Stomach smooth muscle (tissue), 2 donors: ENCODE data around the gene MALRD1.

Source experiments
- H3K27ac ChIP-seq: one replicate; pipeline ENCODE4 v1.7.0; 2013; ENCODE audit warnings: mild to moderate bottlenecking, low read length, inconsistent platforms
- H3K27me3 ChIP-seq, 2 donors: one replicate each; pipeline ENCODE4 v1.7.0; 2013; ENCODE audit warnings: low read length in 2 of 2; ENCODE audit not compliant: insufficient read depth in 2 of 2, control insufficient read depth in 1 of 2
- H3K36me3 ChIP-seq, 2 donors: one replicate each; pipeline ENCODE4 v1.7.0; 2013; ENCODE audit warnings: low read length in 2 of 2; ENCODE audit not compliant: control insufficient read depth in 2 of 2, insufficient read depth in 2 of 2
- H3K4me1 ChIP-seq: one replicate; pipeline ENCODE4 v1.7.0; 2013; ENCODE audit warnings: low read length; ENCODE audit not compliant: control insufficient read depth, insufficient read depth
- H3K4me3 ChIP-seq, 2 donors: one replicate each; pipeline ENCODE4 v1.7.0; 2013; ENCODE audit warnings: low read length in 2 of 2
- H3K9ac ChIP-seq, 2 donors: one replicate each; pipeline ENCODE4 v1.7.0; 2013; ENCODE audit warnings: low read length in 2 of 2, mild to moderate bottlenecking in 1 of 2
- H3K9me3 ChIP-seq, 2 donors: one replicate each; pipeline ENCODE4 v1.7.0; 2013; ENCODE audit warnings: low read length in 2 of 2; ENCODE audit not compliant: control insufficient read depth in 2 of 2
- donor health status: healthy.
- donor health status: Pancreatic carcinoma.

The MALRD1 gene

DNA sequence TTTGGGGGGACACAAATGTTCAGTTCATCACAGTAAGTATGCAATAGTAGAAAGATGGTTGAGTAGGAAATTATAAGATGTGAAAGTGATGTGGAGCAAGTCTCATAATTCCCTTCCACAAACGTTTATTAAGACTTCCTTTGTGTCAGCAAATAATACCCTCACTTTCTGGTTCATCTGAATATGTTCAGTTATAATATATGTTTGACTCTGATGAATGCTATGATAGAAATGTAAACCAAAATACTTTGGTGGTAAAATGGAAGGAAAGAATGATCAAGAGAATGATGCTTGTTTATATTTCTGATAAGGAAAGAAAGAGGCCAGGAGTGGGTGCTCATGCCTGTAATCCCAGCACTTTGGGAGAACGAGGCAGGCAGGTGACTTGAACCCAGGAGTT, 655.9 kb downstream of the MALRD1 start:
- no peaks in the 10 kb centered on the region for H3K4me1 ChIP-seq
- no peak overlapping the region for H3K27ac ChIP-seq
- no peak overlapping the region for H3K9ac ChIP-seq
- no peaks in the 10 kb centered on the region for H3K9me3 ChIP-seq
- no peaks in the 10 kb centered on the region for H3K36me3 ChIP-seq
- H3K27me3 ChIP-seq: no peaks in the 10 kb centered on the region
- H3K4me3 ChIP-seq: no peak overlapping the region

DNA sequence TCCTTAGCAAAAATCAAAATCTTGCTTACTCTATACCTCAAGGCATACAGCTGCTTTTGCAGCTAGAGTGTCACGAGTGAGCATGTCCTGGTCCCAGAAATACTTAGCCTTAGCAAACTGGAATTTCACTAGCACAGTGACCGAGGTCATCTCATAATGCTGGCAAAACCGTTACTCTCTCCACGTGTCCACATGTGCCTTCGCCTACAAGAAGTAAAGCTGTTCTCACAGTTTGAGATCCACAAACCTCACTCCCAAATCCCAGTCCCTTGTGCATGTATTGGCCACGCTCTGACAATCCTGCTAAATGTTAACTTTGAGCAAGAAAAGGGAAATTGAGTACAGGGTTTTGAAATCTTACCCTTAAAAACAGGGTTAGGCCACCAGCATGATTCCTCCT, 656.6 kb downstream of the MALRD1 start:
- H3K4me1 ChIP-seq: no peaks in the 10 kb centered on the region
- H3K9me3 ChIP-seq: no peaks in the 10 kb centered on the region
- H3K4me3 ChIP-seq: no peak overlapping the region
- no peaks in the 10 kb centered on the region for H3K36me3 ChIP-seq
- no peak overlapping the region for H3K27ac ChIP-seq
- no peak overlapping the region for H3K9ac ChIP-seq
- H3K27me3 ChIP-seq: no peaks in the 10 kb centered on the region

DNA sequence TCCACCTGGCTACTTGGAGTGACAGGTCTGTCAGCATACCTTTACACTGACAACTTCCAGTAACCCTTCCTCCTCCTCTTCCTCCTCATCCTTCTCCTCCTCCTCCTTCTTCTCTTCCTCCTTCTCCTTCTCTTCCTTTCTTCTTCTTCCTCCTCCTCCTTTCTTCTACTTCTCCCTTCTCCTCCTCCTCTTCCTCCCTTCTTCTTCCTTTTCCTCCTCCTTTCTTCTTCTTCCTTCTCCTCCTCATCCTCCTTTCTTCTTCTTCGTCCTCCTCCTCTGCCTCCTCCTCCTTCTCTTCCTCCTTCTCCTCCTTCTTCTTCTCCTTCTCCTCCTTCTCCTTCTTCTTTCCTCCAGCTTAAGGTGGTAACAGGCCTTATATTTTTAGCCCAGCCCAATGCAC, 658.3 kb downstream of the MALRD1 start:
- H3K9me3 ChIP-seq: no peaks in the 10 kb centered on the region
- no peak overlapping the region for H3K9ac ChIP-seq
- no peaks in the 10 kb centered on the region for H3K36me3 ChIP-seq
- no peak overlapping the region for H3K27ac ChIP-seq
- no peaks in the 10 kb centered on the region for H3K4me1 ChIP-seq
- no peak overlapping the region for H3K4me3 ChIP-seq
- H3K27me3 ChIP-seq: no peaks in the 10 kb centered on the region

DNA sequence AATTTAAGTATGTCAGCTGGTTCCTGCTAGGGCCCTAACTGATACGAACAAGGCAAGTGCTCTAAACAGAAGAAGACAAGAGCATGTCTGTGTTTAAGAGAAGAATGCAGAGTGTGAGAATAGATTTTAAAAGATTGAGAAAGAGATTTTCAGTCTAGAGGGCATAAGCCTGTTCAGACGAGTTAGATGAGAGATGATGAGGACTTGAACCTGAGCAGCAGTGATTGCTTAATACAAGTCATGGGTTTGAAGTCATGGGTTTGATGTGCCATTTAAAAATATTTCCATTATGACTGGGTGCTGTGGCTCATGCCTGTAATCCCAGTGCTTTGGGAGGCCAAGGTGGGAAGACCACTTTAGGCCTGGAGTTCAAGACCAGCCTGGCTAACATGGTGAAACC, 658.8 kb downstream of the MALRD1 start:
- H3K4me1 ChIP-seq: no peaks in the 10 kb centered on the region
- no peaks in the 10 kb centered on the region for H3K9me3 ChIP-seq
- H3K27me3 ChIP-seq: no peaks in the 10 kb centered on the region

DNA sequence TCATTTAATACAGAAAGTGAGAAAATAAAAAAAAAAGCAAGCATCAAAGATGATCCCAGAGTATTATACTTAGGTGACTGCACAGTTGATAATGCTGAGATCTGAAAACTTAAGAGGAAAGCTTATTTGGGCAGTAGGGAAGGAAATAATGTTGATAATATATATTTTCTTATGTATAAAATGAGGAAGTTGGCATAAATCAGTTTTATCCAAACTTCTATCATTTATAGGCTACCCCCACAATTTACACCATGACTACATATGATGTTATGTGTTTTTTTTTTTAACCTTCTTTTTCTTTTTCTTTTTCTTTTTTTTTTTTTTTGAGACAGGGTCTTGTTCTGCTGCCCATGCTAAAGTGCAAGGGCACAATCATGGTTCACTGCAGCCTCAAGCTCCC, 659.4 kb downstream of the MALRD1 start:
- Histone ChIP-seq H3K36me3 (no peaks in the 10 kb centered on the region), H3K4me3 (no peak overlapping the region), H3K27ac (no peak overlapping the region), H3K9me3 (no peaks in the 10 kb centered on the region), H3K27me3 (no peaks in the 10 kb centered on the region), H3K4me1 (no peaks in the 10 kb centered on the region), H3K9ac (no peak overlapping the region)

More for the DNA sequence above, 658.8 kb downstream of the MALRD1 start:
- Histone ChIP-seq H3K4me3 (no peak overlapping the region), H3K27ac (no peak overlapping the region), H3K36me3 (no peaks in the 10 kb centered on the region), H3K9ac (no peak overlapping the region)

DNA sequence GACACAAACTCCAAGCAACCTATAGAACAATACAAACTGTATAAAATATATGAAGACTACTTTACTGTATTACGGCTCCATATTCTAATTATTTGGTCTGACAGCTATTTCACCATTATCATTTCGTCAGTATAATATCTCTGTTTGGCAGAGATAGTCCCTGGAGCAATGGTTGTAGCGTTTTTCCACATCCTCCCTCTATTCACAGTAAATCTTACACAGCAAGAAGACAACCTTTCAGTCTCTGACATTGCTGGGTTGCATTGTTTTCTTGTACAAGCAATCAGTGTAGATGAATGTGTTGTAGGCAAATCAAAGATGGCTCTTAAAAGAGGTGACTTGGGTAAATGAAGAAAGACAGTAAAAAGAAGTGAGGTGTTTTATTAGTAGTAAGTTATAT, 662.0 kb downstream of the MALRD1 start:
- H3K9me3 ChIP-seq: no peaks in the 10 kb centered on the region
- H3K27ac ChIP-seq: no peak overlapping the region
- H3K36me3 ChIP-seq: no peaks in the 10 kb centered on the region
- H3K27me3 ChIP-seq: no peaks in the 10 kb centered on the region
- no peaks in the 10 kb centered on the region for H3K4me1 ChIP-seq
- H3K4me3 ChIP-seq: no peak overlapping the region
- H3K9ac ChIP-seq: no peak overlapping the region

DNA sequence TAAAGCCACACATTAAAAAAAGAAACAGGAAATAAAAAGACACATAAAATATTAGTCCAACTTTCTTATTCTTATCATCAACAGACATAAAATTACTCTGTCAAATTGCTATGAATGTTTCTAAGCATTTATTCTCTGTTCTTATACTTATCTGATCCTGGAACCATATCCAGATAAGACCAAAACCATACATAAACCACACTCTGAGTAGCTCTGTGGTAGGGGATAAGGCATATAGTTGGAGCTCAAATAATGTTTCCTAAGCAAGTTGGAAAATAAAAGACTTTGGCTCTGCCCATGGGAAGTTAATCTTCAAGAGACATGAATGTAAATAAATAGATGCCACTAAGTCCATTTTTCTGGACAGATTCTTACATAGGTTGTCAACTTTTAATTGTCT, 664.6 kb downstream of the MALRD1 start:
- Histone ChIP-seq H3K4me1 (no peaks in the 10 kb centered on the region), H3K9ac (no peak overlapping the region), H3K9me3 (no peaks in the 10 kb centered on the region), H3K27ac (no peak overlapping the region), H3K36me3 (no peaks in the 10 kb centered on the region), H3K4me3 (no peak overlapping the region), H3K27me3 (no peaks in the 10 kb centered on the region)

DNA sequence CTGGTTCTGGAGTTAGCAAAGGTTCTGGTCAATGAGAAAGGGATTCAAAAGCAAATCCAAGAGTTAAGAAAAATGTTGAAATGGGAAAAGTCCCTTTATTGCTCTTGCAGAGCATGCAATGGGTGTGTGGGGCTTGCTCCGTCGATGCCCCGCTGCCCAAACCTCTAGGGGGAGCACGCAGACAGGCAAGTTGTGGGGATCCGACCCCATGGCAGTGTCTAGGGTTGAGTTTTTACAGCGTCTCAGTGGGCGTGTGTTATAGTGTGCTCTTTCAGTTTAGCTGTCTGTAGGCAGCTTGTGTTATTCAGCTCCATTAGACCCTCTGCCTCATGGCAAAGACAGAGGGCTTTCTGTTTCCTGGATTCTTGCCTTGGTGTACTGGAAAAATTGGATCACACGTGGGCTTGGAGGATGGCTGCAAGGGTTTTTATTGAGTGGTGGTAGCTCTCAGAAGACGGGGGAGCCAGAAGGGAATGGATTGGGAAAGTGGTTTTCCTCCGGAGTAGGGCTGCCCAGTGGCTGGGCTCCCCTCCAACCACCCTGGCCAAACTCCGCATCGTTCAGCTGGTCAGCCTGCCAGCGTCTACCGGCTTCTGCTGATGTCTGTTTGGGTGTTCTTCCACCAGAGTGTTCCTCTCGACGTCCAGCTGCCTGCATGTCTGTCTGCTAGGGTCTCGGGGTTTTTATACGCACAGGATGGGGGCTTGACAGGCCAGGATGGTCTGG, 665.4 kb downstream of the MALRD1 start:
- Histone ChIP-seq H3K27ac (no peak overlapping the region), H3K9me3 (no peaks in the 10 kb centered on the region), H3K4me1 (no peaks in the 10 kb centered on the region), H3K9ac (no peak overlapping the region), H3K27me3 (no peaks in the 10 kb centered on the region), H3K36me3 (no peaks in the 10 kb centered on the region), H3K4me3 (no peak overlapping the region)

DNA sequence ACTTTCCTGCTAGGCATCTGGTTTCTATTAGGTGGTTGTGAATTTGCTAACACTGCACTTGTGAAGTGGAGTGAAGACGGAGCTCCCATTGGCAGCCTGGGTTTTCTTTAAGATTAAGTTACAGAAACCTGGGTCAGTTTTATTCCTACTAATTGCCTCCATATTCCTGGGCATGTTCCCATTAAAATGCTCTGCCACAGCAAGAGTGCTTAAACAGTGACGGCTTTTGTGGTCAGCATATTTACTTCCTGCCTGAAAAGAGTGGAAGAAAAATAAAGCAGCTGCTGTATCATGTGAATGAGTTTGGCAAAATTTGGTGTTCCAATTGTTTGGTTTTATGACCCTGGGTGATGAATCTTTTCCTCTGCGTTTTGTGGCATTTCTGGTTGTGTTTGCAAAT, 670.7 kb downstream of the MALRD1 start:
- Histone ChIP-seq H3K36me3 (no peaks in the 10 kb centered on the region), H3K4me3 (no peak overlapping the region), H3K4me1 (no peaks in the 10 kb centered on the region), H3K27ac (no peak overlapping the region), H3K9ac (no peak overlapping the region), H3K27me3 (no peaks in the 10 kb centered on the region), H3K9me3 (no peaks in the 10 kb centered on the region)

DNA sequence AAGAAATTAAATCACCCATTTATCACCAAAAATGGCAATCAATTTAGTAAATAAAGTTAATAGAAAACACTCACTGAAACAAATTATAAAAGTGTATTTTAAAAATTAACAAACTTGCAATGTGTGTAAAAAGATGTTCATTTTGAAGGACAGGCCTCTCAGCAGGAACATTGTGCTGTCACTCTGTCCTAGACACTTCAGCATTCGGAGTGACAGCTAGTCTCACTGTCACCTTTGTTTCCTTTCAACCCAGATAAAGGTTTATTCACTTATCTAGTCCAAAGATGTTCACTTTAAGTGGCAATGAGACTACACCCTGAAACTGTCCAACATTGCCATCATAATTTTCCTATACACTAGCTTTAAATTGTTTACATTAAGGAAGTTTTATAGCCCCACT, 675.7 kb downstream of the MALRD1 start:
- Histone ChIP-seq H3K27ac (no peak overlapping the region), H3K36me3 (no peaks in the 10 kb centered on the region), H3K4me3 (no peak overlapping the region), H3K9me3 (no peaks in the 10 kb centered on the region), H3K27me3 (no peaks in the 10 kb centered on the region), H3K9ac (no peak overlapping the region), H3K4me1 (no peaks in the 10 kb centered on the region)

DNA sequence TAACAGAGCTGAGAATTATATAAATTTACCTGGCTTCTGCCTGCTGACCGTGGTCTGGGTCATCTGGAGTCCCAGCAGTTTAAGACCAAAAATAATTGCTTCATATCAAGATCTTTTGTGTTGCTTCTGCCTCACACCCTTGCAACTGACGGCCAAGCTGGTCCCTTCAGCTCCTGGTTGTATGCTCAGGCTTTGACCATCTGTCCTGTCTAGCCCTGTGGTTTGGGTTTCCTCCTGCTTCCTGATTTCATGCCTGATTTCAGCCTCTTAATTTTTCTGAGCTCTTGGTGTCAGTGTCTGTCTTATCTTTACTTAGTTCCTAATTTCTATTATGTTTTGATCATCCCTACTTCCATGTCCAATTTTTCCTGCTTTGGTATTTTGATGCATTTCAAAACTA, 679.8 kb downstream of the MALRD1 start:
- no peaks in the 10 kb centered on the region for H3K36me3 ChIP-seq
- H3K27me3 ChIP-seq: no peaks in the 10 kb centered on the region
- no peak overlapping the region for H3K27ac ChIP-seq
- H3K4me1 ChIP-seq: no peaks in the 10 kb centered on the region
- no peak overlapping the region for H3K4me3 ChIP-seq
- H3K9ac ChIP-seq: no peak overlapping the region
- no peaks in the 10 kb centered on the region for H3K9me3 ChIP-seq
